CD4-positive, alpha-beta T cell treated with Interleukin-6 at 100 ng/mL for 8 hours (primary cell): ENCODE measurements around the gene ELN.
A peak's percentile ranks its signal among the peaks of the same experiment; 100 is the strongest.

Experiments
- DNase-seq: peaks from one replicate; pipeline ENCODE4 v3.0.0-alpha.2; 2020; ENCODE audit warnings: mixed read lengths, low spot score

Gene ELN

DNA sequence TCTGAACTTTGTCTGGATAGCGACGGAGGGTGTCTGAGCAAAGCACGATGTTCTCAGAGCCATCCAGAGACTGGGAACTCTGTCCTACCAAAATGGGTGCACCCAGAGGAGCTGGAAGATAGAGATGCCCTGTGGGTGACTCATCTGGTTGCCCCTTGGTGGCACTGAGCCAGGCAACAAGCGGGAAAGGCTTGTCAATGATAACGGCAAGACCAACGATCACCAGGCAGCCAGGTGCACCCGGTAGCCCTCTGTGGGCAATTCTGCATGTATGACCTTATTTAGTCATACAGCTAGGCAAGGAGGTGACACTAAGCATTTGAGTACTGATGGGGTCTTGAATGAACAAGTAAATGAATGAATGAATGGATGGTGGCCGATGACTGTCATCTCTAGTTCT, 2.8 kb upstream of the ELN start:
- DNase-seq = no peak

DNA sequence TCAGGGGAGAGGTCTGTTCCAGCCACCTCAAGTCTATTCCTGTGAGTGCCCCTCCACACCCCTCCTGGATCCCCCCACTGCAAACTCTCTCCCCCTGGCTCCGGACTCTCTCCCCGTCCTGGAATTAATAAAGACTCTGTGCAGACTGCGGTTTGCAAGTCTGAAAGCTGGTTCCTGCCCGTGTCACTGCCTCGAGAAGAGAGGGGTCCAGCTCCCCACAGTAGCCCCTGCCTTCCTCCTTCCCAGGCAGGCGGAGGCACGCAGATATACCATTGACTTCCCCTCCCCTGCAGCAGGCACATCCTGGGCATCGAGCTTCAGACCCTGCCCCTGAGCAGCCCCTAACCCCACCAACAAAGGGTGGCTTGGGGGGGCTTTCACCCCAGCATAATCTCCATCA, 2.2 kb upstream of the ELN start:
- no peak for DNase-seq

DNA sequence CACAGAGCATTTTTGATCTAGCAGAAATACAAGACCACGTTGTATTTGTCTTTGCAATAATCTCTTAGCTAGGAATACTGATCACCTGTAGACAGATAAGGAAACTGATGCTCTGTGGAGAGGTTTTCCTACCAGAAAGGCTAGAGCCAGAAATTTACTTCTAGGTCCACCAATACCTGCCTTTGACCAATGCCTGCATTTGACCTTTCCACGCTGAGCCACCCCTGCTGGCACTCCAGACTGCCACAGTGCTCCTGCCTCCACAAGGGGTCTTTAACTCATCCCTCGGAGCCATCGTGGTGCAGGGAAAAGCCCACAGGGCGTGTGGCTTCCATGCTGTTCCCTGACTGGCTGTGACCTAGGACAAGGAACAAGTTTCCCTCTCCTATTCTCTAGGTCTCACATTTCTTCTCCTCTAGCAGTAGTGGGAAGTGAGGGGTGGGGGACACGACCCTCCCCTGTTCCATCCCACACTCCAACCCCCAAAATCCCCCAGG, 1.5 kb upstream of the ELN start:
- DNase-seq = no peak

- peak; percentile 37 for DNase-seq
These were observed 880 bp upstream of the ELN start for GRCh38 chr7:74026903-74027682.

DNA sequence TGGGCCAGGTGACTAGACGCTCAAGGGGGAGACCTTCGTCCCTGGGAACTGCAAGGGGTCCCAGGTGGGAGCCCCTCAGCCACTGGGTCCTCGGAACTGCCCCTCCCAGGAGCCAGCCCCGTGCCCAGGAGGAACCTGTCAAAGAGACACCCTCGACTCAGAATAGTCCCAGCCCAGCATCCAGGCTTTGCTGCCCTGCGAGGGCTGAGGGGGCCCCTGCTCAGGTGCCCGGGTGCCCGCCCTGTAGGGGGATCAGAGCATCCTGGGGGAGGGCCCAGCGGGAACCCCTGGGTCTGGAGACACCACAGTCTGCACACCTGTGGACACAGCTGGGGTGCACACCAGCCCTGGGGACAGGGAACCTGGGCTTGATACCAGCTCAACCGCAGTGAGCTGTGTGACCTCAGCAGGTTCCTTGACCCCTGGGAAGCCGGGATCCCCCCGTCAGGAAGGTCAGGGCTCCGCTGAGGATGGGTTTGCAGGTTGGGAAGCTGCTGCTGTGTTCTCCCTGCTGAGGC, 407 bp downstream of the ELN start:
- DNase-seq = no peak

GRCh38 chr7:74029089-74029785, 1.3 kb downstream of the ELN start:
- DNase-seq = no peak

GRCh38 chr7:74029991-74030415, 2.0 kb downstream of the ELN start:
- no peak for DNase-seq

GRCh38 chr7:74030861-74031260, 2.9 kb downstream of the ELN start:
- no peak for DNase-seq

DNA sequence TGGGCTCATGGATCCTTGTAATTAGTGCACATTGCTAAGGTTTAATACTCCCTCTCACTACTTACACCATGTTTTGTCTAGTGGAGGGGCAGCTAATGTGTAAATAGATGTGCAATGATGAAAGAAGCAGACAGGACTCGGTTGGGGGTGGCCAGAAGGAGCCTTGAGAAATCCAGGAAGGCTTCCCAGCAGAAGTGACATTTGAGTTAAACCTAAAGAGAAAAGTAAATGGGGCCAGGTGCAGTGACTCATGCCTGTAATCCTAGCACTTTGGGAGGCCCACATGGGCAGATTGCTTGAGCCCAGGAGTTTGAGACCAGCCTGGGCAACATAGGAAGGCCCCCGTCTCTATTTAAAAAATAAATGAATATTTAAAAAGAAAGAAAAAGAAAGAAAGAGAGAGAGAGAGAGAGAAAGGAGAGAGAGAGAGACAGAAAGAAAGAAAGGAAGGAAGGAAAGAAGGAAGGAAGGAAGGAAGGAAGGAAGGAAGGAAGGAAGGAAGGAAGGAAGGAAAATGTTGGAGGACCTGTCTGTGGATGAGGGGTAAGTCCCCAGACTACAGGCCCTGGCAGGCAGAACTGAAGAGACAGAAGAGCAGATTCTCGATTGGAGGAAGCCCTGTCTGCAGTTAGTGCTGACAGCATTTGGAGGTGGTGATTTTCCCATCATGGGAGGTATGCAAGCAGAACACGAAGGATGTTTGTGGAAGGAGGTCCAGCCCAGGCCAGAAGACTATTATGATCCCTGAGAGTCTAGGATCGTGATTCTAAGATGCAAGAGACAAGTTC, 3.6 kb downstream of the ELN start:
- no peak for DNase-seq

DNA sequence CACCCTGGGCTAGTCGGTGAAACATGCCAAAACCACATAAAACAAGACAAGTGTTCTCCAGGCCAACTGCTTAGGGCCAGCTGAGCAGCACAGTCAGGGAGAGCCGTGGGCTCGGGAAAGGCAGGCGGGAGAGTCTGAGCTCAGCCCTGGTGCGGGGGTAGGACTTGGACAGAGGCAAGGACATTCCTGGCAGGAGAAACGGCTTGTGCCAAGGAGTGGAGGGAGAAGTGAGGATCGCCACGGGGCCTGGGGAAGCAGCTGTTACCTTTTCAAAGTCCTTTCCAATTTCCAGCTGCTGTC, 4.2 kb downstream of the ELN start:
- DNase-seq = no peak

- DNase-seq = no peak
These were observed 4.8 kb downstream of the ELN start for GRCh38 chr7:74032624-74033371.

DNA sequence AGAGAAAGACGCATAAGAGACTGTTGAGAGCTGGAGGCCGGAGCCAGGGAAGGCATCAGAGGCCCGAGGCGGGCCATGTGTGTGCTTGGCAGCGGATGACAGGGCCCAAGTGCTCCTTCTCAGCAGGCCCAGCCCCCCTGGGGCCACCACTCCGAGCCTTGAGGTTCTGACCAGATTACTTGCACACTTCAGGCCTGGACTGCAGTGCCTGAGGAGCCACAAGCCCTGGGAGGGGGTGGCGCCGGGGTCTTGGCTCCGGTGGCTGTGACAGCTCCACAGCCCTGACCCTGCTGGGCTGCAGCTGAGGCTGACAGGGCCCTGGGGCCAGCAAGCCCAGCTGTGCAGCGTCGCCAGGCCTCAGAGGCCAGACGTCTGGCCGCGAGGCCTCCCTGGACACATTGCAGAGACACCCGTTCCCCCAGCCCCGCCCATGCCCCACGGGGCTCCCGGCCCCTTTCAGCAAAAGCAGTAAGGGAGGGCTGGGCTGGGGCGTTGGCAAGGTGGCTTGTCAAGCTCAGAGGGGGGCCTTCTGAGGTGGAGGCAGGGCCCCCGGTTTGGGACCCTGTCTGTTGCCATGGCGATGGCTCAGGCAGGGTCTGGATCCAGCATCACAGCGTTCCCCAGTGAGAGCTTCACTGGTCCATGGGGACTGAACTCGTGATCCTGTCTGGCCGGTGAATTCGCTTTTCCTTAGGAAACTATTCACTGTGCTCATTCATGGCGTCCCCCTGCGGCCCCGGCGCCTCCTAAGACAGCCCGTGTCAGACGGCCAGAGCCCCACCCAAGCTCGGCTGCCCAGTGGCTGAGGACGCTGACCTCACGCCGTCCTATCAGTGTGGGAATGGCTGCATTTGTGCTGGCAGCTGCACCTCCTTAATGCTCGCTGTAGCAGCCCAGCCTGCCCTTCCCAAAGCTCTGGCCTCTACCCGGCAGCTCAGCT, 5.7 kb downstream of the ELN start:
- DNase-seq = no peak

- DNase-seq = no peak
These were observed 9.6 kb downstream of the ELN start for GRCh38 chr7:74037609-74038008.

- no peak for DNase-seq
These were observed 10.4 kb downstream of the ELN start for GRCh38 chr7:74038194-74038961.

GRCh38 chr7:74039337-74039736, 11.4 kb downstream of the ELN start:
- no peak for DNase-seq

DNA sequence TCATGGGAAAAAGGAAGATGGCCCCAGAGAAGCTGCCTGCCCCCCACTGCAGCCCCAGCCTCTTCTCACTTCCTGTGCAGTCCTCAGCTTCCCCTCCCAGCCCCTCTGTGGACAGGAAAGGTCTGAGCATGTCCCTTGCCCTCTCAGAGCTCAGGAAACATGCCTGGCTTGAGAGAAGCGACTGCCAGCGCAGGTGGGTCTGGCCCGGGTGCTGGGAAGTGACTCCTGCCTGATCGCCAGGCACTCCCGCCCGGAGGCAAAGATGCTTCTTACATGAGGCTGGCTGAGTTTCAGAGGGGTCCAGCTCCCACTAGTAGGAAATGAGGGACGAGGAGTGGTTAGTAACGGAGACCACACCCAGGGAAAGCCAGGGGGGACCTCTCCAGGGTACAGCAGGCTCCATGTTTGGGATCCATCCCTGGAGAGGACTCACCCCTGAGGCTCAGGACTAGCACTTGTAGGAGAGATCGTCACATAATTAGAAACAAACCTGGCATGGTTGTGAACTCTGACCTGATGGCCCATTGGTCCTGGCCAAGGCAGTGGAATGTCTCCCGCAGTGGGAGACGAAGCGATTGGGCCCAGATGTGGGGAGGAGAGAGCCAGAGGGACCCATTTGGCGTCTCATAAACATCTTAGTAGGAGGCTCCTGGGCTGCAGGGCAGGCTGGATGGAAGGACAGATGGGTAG, 12.3 kb downstream of the ELN start:
- DNase-seq = no peak

GRCh38 chr7:74040791-74041520, 13.0 kb downstream of the ELN start:
- DNase-seq = no peak

GRCh38 chr7:74042746-74043522, 15.0 kb downstream of the ELN start:
- no peak for DNase-seq
